Astrocyte (in vitro differentiated cells and primary cell): Measurements from ENCODE around the gene GIGYF2. TPM values are rescaled to one million over a fixed set of nuclear protein-coding genes. Genes with fewer than 3 reads are reported as not detected.

Source experiments
- DNase-seq: peaks from one replicate; pipeline ENCODE4 v3.0.0-alpha.2; 2010; ENCODE audit warnings: low read depth
- FAIRE-seq: peaks from 2 replicates; lab custom pipeline; 2011; peaks lifted over from hg19 to GRCh38; lab: Jason Lieb, UNC
- H2AFZ ChIP-seq: 2 replicates; pipeline ENCODE4 v1.6.0; 2012; ENCODE audit warnings: low read depth, low read length, inconsistent platforms
- H3K27ac ChIP-seq: 2 replicates; pipeline ENCODE4 v1.5.1; 2011; ENCODE audit warnings: low read depth, low read length, inconsistent platforms
- H3K27me3 ChIP-seq: 2 replicates; pipeline ENCODE4 v1.6.0; 2011; ENCODE audit warnings: low read length, inconsistent platforms; ENCODE audit not compliant: insufficient read depth
- H3K36me3 ChIP-seq: 2 replicates; pipeline ENCODE4 v1.5.1; 2011; ENCODE audit warnings: low read length, inconsistent platforms; ENCODE audit not compliant: insufficient read depth
- H3K4me1 ChIP-seq: 2 replicates; pipeline ENCODE4 v1.5.1; 2011; ENCODE audit warnings: low read length, inconsistent platforms; ENCODE audit not compliant: insufficient read depth
- H3K4me2 ChIP-seq: 2 replicates; pipeline ENCODE4 v1.6.0; 2012; ENCODE audit warnings: low read length, inconsistent platforms
- H3K4me3 ChIP-seq: 2 replicates; pipeline ENCODE4 v1.5.1; 2011; ENCODE audit warnings: low read depth, mild to moderate bottlenecking, low read length, inconsistent platforms; ENCODE audit not compliant: insufficient read depth
- H3K79me2 ChIP-seq: 2 replicates; pipeline ENCODE4 v1.6.0; 2012; ENCODE audit warnings: mild to moderate bottlenecking, low read length, inconsistent platforms; ENCODE audit not compliant: insufficient read depth
- H3K9ac ChIP-seq: 2 replicates; pipeline ENCODE4 v1.6.0; 2012; ENCODE audit warnings: mild to moderate bottlenecking, low read length, inconsistent platforms
- H3K9me3 ChIP-seq: 2 replicates; pipeline ENCODE4 v1.5.1; 2012; ENCODE audit warnings: low read depth, mild to moderate bottlenecking, low read length, inconsistent platforms; ENCODE audit not compliant: insufficient read depth
- H4K20me1 ChIP-seq: 2 replicates; pipeline ENCODE4 v1.6.0; 2012; ENCODE audit warnings: low read length, inconsistent platforms; ENCODE audit not compliant: insufficient read depth
- H3K27ac Mint-ChIP-seq: one replicate; pipeline ENCODE4 v1.8.0; 2021; ENCODE audit warnings: mild to moderate bottlenecking, mixed read lengths; ENCODE audit not compliant: unreplicated experiment
- H3K27me3 Mint-ChIP-seq: one replicate; pipeline ENCODE4 v1.8.0; 2021; ENCODE audit warnings: low read depth, mixed read lengths; ENCODE audit not compliant: unreplicated experiment
- H3K36me3 Mint-ChIP-seq: one replicate; pipeline ENCODE4 v1.8.0; 2021; ENCODE audit warnings: low read depth, mixed read lengths; ENCODE audit not compliant: unreplicated experiment
- H3K4me1 Mint-ChIP-seq: one replicate; pipeline ENCODE4 v1.8.0; 2021; ENCODE audit warnings: low read depth, mixed read lengths; ENCODE audit not compliant: unreplicated experiment
- H3K4me3 Mint-ChIP-seq: one replicate; pipeline ENCODE4 v1.8.0; 2021; ENCODE audit warnings: mild to moderate bottlenecking, moderate library complexity, mixed read lengths; ENCODE audit not compliant: unreplicated experiment
- H3K9me3 Mint-ChIP-seq: one replicate; pipeline ENCODE4 v1.8.0; 2021; ENCODE audit warnings: mild to moderate bottlenecking, mixed read lengths; ENCODE audit not compliant: unreplicated experiment
- EZH2 ChIP-seq: IDR thresholded peaks from 2 replicates; pipeline ENCODE4 v1.6.1; 2012; ENCODE audit warnings: mild to moderate bottlenecking, low read length, inconsistent platforms; ENCODE audit not compliant: insufficient read depth
- total RNA-seq: library from RNA; stranded (reverse); gene quantifications from 2 replicates; pipeline ENCODE4 v1.2.1, GENCODE V29; 2021
- TF ChIP-seq, protein P1 (sequence below): IDR thresholded peaks from 2 replicates; pipeline ENCODE4 v1.5.1; 2011; ENCODE audit warnings: low read depth, mild to moderate bottlenecking, inconsistent platforms, low read length, moderate library complexity; ENCODE audit not compliant: insufficient read depth

Gene GIGYF2
- total RNA-seq, 1 donor from 2014 or later = 47.1 TPM

DNA sequence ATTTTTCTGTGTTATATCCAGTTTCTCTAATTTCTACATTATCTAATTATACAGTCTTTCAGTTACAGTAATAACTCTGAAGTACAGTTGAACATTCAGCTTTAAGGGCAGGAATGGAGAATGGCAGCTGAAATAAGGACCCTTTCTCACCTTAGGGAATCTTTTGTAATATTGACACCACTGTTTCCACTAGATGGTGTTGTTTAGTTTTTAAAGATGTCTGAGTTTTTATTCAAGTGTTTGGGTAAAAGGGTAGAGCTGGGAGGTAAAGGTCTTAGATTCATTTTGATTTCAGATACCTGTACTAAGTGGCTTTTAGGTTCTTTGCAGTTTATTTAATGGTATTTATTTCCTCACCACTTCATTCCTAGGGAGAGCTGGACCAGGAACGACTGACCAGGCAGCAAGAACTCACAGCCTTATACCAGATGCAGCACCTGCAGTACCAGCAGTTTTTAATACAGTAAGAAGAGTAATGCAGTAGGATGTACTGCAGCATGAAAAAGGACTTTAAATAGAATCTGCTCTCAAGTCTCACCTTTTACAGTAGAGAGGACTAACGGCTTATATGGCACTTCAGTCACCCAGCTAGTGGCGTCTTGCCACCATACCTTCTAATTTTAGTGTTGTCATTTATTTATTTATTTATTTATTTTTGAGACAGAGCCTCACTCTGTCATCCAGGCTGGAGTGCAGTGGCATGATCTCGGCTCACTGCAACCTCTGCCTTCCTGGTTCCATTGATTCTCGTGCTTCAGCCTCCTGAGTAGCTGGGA, 112.4 kb downstream of the GIGYF2 start:
- no peaks in the 10 kb centered on the region for H3K9me3 ChIP-seq
- peaks cover 38% of the 10 kb centered on the region for H3K36me3 ChIP-seq
- no peaks in the 10 kb centered on the region for H3K4me1 Mint-ChIP-seq
- H3K4me3 ChIP-seq = no peak overlapping the region
- peaks cover 4% of the 10 kb centered on the region for H3K36me3 Mint-ChIP-seq
- H3K4me1 ChIP-seq = no peaks in the 10 kb centered on the region
- no peak overlapping the region for H3K4me3 Mint-ChIP-seq
- TF ChIP-seq, protein P1, sequence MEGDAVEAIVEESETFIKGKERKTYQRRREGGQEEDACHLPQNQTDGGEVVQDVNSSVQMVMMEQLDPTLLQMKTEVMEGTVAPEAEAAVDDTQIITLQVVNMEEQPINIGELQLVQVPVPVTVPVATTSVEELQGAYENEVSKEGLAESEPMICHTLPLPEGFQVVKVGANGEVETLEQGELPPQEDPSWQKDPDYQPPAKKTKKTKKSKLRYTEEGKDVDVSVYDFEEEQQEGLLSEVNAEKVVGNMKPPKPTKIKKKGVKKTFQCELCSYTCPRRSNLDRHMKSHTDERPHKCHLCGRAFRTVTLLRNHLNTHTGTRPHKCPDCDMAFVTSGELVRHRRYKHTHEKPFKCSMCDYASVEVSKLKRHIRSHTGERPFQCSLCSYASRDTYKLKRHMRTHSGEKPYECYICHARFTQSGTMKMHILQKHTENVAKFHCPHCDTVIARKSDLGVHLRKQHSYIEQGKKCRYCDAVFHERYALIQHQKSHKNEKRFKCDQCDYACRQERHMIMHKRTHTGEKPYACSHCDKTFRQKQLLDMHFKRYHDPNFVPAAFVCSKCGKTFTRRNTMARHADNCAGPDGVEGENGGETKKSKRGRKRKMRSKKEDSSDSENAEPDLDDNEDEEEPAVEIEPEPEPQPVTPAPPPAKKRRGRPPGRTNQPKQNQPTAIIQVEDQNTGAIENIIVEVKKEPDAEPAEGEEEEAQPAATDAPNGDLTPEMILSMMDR = no peak
- no peak for TF ChIP-seq EZH2
- FAIRE-seq = no peak
- peaks cover 13% of the 10 kb centered on the region for H4K20me1 ChIP-seq
- no peak overlapping the region for H3K4me2 ChIP-seq
- H3K9me3 Mint-ChIP-seq = no peaks in the 10 kb centered on the region
- H3K79me2 ChIP-seq = peaks cover 5% of the 10 kb centered on the region
- H3K9ac ChIP-seq = no peak overlapping the region
- no peak overlapping the region for H2AFZ ChIP-seq
- no peak overlapping the region for H3K27ac ChIP-seq
- no peak for DNase-seq
- no peak overlapping the region for H3K27ac Mint-ChIP-seq
- H3K27me3 Mint-ChIP-seq = no peaks in the 10 kb centered on the region
- no peaks in the 10 kb centered on the region for H3K27me3 ChIP-seq

DNA sequence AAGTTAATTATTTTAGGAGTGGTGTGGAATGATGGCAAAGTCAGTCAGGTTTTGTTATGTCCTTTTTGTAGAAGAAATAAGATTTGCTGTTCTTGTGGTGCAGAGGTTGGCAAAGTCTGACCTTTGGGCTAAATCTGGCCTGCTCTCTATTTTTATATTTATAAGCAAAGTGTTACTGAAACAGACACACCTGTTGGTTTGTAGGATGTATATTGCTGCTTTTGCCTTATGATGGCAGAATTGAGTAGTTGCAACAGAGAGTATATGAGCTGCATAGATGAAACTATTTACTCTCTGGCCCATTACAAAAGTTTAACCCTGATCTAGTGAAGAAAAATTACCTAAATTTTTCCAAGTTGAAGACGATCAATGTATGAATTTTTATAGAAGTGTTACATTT, 113.3 kb downstream of the GIGYF2 start:
- no peak overlapping the region for H3K27ac Mint-ChIP-seq
- H3K36me3 Mint-ChIP-seq = peaks cover 8% of the 10 kb centered on the region
- Histone ChIP-seq H3K4me1 (no peaks in the 10 kb centered on the region), H3K4me3 (no peak overlapping the region), H3K9ac (no peak overlapping the region), H3K79me2 (peaks cover under 1% of the 10 kb centered on the region), H2AFZ (no peak overlapping the region), H3K27ac (no peak overlapping the region), H3K27me3 (no peaks in the 10 kb centered on the region), H4K20me1 (peaks cover 8% of the 10 kb centered on the region), H3K36me3 (peaks cover 44% of the 10 kb centered on the region), H3K9me3 (no peaks in the 10 kb centered on the region), H3K4me2 (no peak overlapping the region)
- H3K9me3 Mint-ChIP-seq = no peaks in the 10 kb centered on the region
- H3K4me1 Mint-ChIP-seq = peaks cover 2% of the 10 kb centered on the region
- H3K27me3 Mint-ChIP-seq = no peaks in the 10 kb centered on the region
- H3K4me3 Mint-ChIP-seq = no peak overlapping the region
- no peak for TF ChIP-seq EZH2
- FAIRE-seq (no peak), DNase-seq (no peak)

DNA sequence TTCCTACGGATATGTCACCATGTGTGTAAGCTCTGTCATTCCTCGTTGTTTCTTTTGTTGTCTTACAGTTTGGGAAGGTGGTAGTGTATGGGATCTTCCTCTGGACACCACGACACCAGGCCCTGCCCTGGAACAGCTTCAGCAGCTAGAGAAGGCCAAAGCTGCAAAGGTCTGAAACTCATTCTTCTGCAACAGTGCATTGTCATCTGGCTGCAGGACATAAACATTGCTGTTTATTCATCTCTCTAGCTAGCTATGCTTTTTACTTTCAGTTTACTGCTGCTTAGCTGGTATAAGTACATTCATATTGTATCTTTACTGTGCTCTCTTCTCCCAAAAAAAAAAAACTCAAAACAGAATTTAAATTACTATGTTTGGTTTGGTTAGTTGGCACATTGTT, 118.4 kb downstream of the GIGYF2 start:
- H4K20me1 ChIP-seq = no peaks in the 10 kb centered on the region
- no peak overlapping the region for H3K4me2 ChIP-seq
- Mint-ChIP-seq H3K4me1 (peaks cover 11% of the 10 kb centered on the region), H3K27ac (peak overlapping the region; percentile 90), H3K9me3 (no peaks in the 10 kb centered on the region), H3K36me3 (peaks cover 15% of the 10 kb centered on the region), H3K4me3 (no peak overlapping the region), H3K27me3 (no peaks in the 10 kb centered on the region)
- no peaks in the 10 kb centered on the region for H3K4me1 ChIP-seq
- H3K27ac ChIP-seq = no peak overlapping the region
- no peak for TF ChIP-seq EZH2
- TF ChIP-seq, protein P1 = no peak
- FAIRE-seq (no peak), DNase-seq (no peak)
- H3K9me3 ChIP-seq = no peaks in the 10 kb centered on the region
- H3K36me3 ChIP-seq = peaks cover 51% of the 10 kb centered on the region
- no peak overlapping the region for H3K4me3 ChIP-seq
- no peak overlapping the region for H3K9ac ChIP-seq
- no peaks in the 10 kb centered on the region for H3K79me2 ChIP-seq
- no peaks in the 10 kb centered on the region for H3K27me3 ChIP-seq
- H2AFZ ChIP-seq = no peak overlapping the region
